OCI-LY3 (cell line): ENCODE measurements around the gene ST7.

ENCODE experiments used
- EZH2phosphoT487 ChIP-seq: fragments of 200-600 bp; shearing (Covaris generic); IDR thresholded peaks from 2 replicates; pipeline ENCODE4 v1.6.1; 2018; ENCODE audit warnings: antibody characterized with exemption, mixed run types, low read depth
- TF ChIP-seq, protein P1 (sequence below): fragments of 200-600, 300-600 bp; sonication (generic); IDR thresholded peaks from 2 replicates; pipeline ENCODE4 v1.5.1; 2014; ENCODE audit warnings: antibody characterized with exemption, low read length, low read depth

GRCh38 chr7:117126676-117127075 is 173.4 kb downstream of the ST7 start:
- TF ChIP-seq, protein P1, sequence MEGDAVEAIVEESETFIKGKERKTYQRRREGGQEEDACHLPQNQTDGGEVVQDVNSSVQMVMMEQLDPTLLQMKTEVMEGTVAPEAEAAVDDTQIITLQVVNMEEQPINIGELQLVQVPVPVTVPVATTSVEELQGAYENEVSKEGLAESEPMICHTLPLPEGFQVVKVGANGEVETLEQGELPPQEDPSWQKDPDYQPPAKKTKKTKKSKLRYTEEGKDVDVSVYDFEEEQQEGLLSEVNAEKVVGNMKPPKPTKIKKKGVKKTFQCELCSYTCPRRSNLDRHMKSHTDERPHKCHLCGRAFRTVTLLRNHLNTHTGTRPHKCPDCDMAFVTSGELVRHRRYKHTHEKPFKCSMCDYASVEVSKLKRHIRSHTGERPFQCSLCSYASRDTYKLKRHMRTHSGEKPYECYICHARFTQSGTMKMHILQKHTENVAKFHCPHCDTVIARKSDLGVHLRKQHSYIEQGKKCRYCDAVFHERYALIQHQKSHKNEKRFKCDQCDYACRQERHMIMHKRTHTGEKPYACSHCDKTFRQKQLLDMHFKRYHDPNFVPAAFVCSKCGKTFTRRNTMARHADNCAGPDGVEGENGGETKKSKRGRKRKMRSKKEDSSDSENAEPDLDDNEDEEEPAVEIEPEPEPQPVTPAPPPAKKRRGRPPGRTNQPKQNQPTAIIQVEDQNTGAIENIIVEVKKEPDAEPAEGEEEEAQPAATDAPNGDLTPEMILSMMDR = no peak
- no peak for TF ChIP-seq EZH2phosphoT487
